HEK293 (cell line): ENCODE data around the gene RBM22.

Source experiments
- CTCF ChIA-PET: fragments of 350-600 bp; formaldehyde crosslinking; extraction: SDS; loops from one replicate; lab custom pipeline; 2021; ENCODE audit warnings: antibody characterized with exemption; lab: Yijun Ruan, JAX
- POLR2A ChIA-PET: fragments of 300-600 bp; formaldehyde crosslinking; extraction: SDS; loops from one replicate; lab custom pipeline; 2020; ENCODE audit warnings: antibody characterized with exemption, inconsistent platforms; lab: Yijun Ruan, JAX
- H3K27ac ChIP-seq: fragments of 200-500 bp; sonication (Bioruptor generic); 2 replicates; pipeline ENCODE4 v1.5.1; 2014; ENCODE audit warnings: low read depth, low read length, control low read depth, inconsistent platforms; ENCODE audit errors: extremely low read depth
- H3K36me3 ChIP-seq, 2 experiments: fragments of 200-500 bp in 1 of 2; sonication (Bioruptor generic) in 1 of 2; 1 replicate in 1 of 2; 2 replicates in 1 of 2; pipeline ENCODE4 v1.5.1; 2014 to 2017; ENCODE audit warnings: inconsistent platforms in 2 of 2, low read length in 2 of 2; ENCODE audit not compliant: control insufficient read depth in 2 of 2, insufficient read depth in 1 of 2
- H3K4me1 ChIP-seq: fragments of 200-500 bp; sonication (Bioruptor generic); 2 replicates; pipeline ENCODE4 v1.5.1; 2014; ENCODE audit warnings: mild to moderate bottlenecking, low read length, inconsistent platforms; ENCODE audit not compliant: control insufficient read depth, insufficient read depth
- H3K4me3 ChIP-seq: 2 replicates; pipeline ENCODE4 v1.5.1; 2011; ENCODE audit warnings: low read depth, mild to moderate bottlenecking, control low read depth, low read length, moderate library complexity
- H3K9me3 ChIP-seq: fragments of 200-500 bp; sonication (Bioruptor generic); 2 replicates; pipeline ENCODE4 v1.5.1; 2014; ENCODE audit warnings: low read depth, low read length, inconsistent platforms; ENCODE audit not compliant: control insufficient read depth, insufficient read depth
- GFI1B ChIP-seq: fragments of 450-650 bp; formaldehyde crosslinking; IDR thresholded peaks from 2 replicates; pipeline ENCODE4 v1.5.1; 2016; ENCODE audit warnings: missing biosample characterization, missing genetic modification characterization
- GLI2 ChIP-seq: fragments of 450-650 bp; formaldehyde crosslinking; IDR thresholded peaks from 2 replicates; pipeline ENCODE4; 2017; ENCODE audit warnings: missing biosample characterization, missing genetic modification characterization, low read depth, borderline replicate concordance
- YY1 ChIP-seq: fragments of 450-650 bp; formaldehyde crosslinking; IDR thresholded peaks from 2 replicates; pipeline ENCODE4 v1.5.1; 2018; ENCODE audit warnings: missing biosample characterization, missing genetic modification characterization
- ZNF184 ChIP-seq: fragments of 450-650 bp; IDR thresholded peaks from 2 replicates; pipeline ENCODE4 v1.5.1; 2018; ENCODE audit warnings: missing biosample characterization, mild to moderate bottlenecking, missing genetic modification characterization
- ZNF19 ChIP-seq: fragments of 450-650 bp; formaldehyde crosslinking; IDR thresholded peaks from 2 replicates; pipeline ENCODE4; 2016; ENCODE audit warnings: missing biosample characterization, missing genetic modification characterization, low read depth
- ZNF26 ChIP-seq: fragments of 450-650 bp; formaldehyde crosslinking; IDR thresholded peaks from 2 replicates; pipeline ENCODE4 v1.5.1; 2016; ENCODE audit warnings: missing biosample characterization, missing genetic modification characterization
- ZNF350 ChIP-seq: fragments of 450-650 bp; formaldehyde crosslinking; IDR thresholded peaks from 2 replicates; pipeline ENCODE4 v1.5.0; 2017; ENCODE audit warnings: missing biosample characterization, mild to moderate bottlenecking, missing genetic modification characterization
- ZNF513 ChIP-seq: fragments of 450-650 bp; IDR thresholded peaks from 2 replicates; pipeline ENCODE4 v1.5.1; 2018; ENCODE audit warnings: missing biosample characterization, missing genetic modification characterization
- ZNF555 ChIP-seq: fragments of 450-650 bp; formaldehyde crosslinking; conservative IDR thresholded peaks from 2 replicates; pipeline ENCODE4 v1.5.1; 2017; ENCODE audit warnings: missing biosample characterization, mild to moderate bottlenecking, missing genetic modification characterization, inconsistent platforms
- ZNF658 ChIP-seq: fragments of 450-650 bp; formaldehyde crosslinking; IDR thresholded peaks from 2 replicates; pipeline ENCODE4; 2016; ENCODE audit warnings: missing biosample characterization, missing genetic modification characterization
- ZNF677 ChIP-seq: fragments of 450-650 bp; IDR thresholded peaks from 2 replicates; pipeline ENCODE4 v1.5.0; 2018; ENCODE audit warnings: missing biosample characterization, mild to moderate bottlenecking, missing genetic modification characterization, moderate library complexity
- ZNF791 ChIP-seq: fragments of 450-650 bp; formaldehyde crosslinking; IDR thresholded peaks from 2 replicates; pipeline ENCODE4 v1.5.1; 2016; ENCODE audit warnings: missing biosample characterization, missing genetic modification characterization
- ZSCAN16 ChIP-seq: fragments of 450-650 bp; formaldehyde crosslinking; IDR thresholded peaks from 2 replicates; pipeline ENCODE4 v1.5.1; 2016; ENCODE audit warnings: missing biosample characterization, missing genetic modification characterization
- ZSCAN18 ChIP-seq: fragments of 450-650 bp; formaldehyde crosslinking; IDR thresholded peaks from 2 replicates; pipeline ENCODE4 v1.5.1; 2016; ENCODE audit warnings: missing biosample characterization, missing genetic modification characterization

Gene RBM22

GRCh38 chr5:150672884-150673275, 28.0 kb downstream of the RBM22 start:
- Histone ChIP-seq H3K9me3 (no peaks in the 10 kb centered on the region), H3K27ac (no peak overlapping the region), H3K36me3 (no peaks in the 10 kb centered on the region), H3K4me1 (no peaks in the 10 kb centered on the region; the same call in 1 of the 2 replicates), H3K4me3 (no peak overlapping the region)
- ChIA-PET CTCF (interaction anchor here (0.8 to 1.5 kb wide), 4 partner anchors 17 to 174 kb away, joined by 3 to 4 read pairs (median 4); partner anchors contain the start of gene IRGM), POLR2A (no interaction called here)
- TF ChIP-seq ZNF791: no peak
- no peak for TF ChIP-seq GLI2 (tag by site-specific recombination)
- TF ChIP-seq ZNF184 (tag by site-specific recombination): no peak
- no peak for TF ChIP-seq ZNF658 (tag by site-specific recombination)
- no peak for TF ChIP-seq GFI1B (tag by site-specific recombination)
- no peak for TF ChIP-seq ZNF555 (tag by site-specific recombination)
- TF ChIP-seq ZNF26 (tag by site-specific recombination): no peak
- TF ChIP-seq YY1 (tag by site-specific recombination): no peak
- no peak for TF ChIP-seq ZNF677 (tag by site-specific recombination)

- Histone ChIP-seq H3K4me3 (peak overlapping the region; percentile 24), H3K36me3 (no peaks in the 10 kb centered on the region), H3K4me1 (no peaks in the 10 kb centered on the region; the same call in 1 of the 2 replicates), H3K9me3 (no peaks in the 10 kb centered on the region), H3K27ac (no peak overlapping the region)
- CTCF ChIA-PET: interaction anchor here (0.8 to 1.5 kb wide), 3 partner anchors 18 to 174 kb away, joined by 3 to 4 read pairs (median 4); partner anchors contain the start of gene IRGM
- TF ChIP-seq ZNF184 (tag by site-specific recombination): no peak
- peak; percentile 65; the same call in 1 of the 2 replicates for TF ChIP-seq ZSCAN16 (tag by site-specific recombination)
- POLR2A ChIA-PET: no interaction called here
Measured at GRCh38 chr5:150672237-150672883, 28.5 kb downstream of the RBM22 start.

GRCh38 chr5:150671509-150672236, 29.2 kb downstream of the RBM22 start:
- no peak overlapping the region for H3K27ac ChIP-seq
- H3K36me3 ChIP-seq: no peaks in the 10 kb centered on the region
- ChIA-PET POLR2A (interaction anchor here (1.0 kb wide), 1 partner anchor 29 kb away, joined by 5 read pairs; the partner anchor contains the start of gene RBM22), CTCF (interaction anchor here (0.7 kb wide), 1 partner anchor 87 kb away, joined by 7 read pairs; the partner anchor contains the start of gene DCTN4)
- H3K4me1 ChIP-seq: no peaks in the 10 kb centered on the region; the same call in 1 of the 2 replicates
- TF ChIP-seq ZNF350 (tag by site-specific recombination): no peak
- no peak for TF ChIP-seq ZSCAN18
- H3K9me3 ChIP-seq: no peaks in the 10 kb centered on the region
- H3K4me3 ChIP-seq: peak overlapping the region; percentile 24

GRCh38 chr5:150670948-150671310, 29.9 kb downstream of the RBM22 start:
- Histone ChIP-seq H3K4me1 (no peaks in the 10 kb centered on the region; the same call in 1 of the 2 replicates), H3K4me3 (no peak overlapping the region), H3K9me3 (no peaks in the 10 kb centered on the region), H3K27ac (no peak overlapping the region), H3K36me3 (no peaks in the 10 kb centered on the region)
- peak; percentile 27; the same call in 1 of the 2 replicates for TF ChIP-seq ZNF513 (tag by site-specific recombination)
- no peak for TF ChIP-seq ZNF19 (tag by site-specific recombination)
- TF ChIP-seq ZNF658 (tag by site-specific recombination): no peak
- ChIA-PET POLR2A (interaction anchor here (1.0 kb wide), 1 partner anchor 29 kb away, joined by 5 read pairs; the partner anchor contains the start of gene RBM22), CTCF (interaction anchor here (0.7 to 1.0 kb wide), 4 partner anchors 13 to 519 kb away, joined by 3 to 7 read pairs (median 4); partner anchors contain the start of gene DCTN4)
